SH-SY5Y (cell line): ENCODE measurements around the gene QPCT.

Source experiments
- GATA2 ChIP-seq: IDR thresholded peaks from 2 replicates; pipeline ENCODE4 v1.6.1; 2011; ENCODE audit warnings: mild to moderate bottlenecking, low read depth, low read length
- GATA3 ChIP-seq: IDR thresholded peaks from 2 replicates; pipeline ENCODE4 v1.6.1; 2011; ENCODE audit warnings: low read depth, mild to moderate bottlenecking, low read length, moderate library complexity

DNA sequence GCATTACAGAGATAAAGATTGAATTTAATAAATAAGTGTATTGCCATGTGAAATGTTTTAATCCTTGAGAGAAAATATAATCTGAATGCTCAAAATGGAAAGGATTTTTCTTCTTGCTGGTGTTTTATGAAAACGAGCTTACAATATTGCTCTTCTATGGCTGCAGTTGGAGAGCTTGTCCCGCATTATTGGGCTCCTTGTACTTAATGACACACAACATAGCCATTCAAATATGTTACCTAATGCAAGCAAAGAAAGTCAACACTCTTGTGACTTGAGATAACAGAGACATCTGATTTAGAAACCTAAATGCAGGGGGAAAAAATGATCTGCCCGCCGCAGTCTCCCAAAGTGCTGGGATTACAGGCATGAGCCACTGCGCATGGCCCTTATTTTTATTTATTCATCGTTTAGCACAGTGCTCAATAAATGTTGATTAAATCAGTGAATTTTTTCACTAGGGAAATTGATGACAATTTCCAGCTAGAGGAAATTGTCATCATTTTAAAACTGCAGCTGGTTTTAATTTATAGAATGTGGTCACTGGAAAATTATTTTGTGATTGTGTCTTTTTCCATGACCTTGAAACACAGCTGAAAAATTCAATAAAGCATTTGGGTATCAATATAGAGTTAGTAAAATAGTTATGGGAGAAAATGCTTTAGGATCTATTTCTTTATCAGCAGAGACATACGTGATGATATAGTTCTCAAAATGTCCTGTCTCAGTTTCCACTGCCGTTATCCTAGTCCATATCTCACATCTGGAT is 17.4 kb upstream of the QPCT start:
- TF ChIP-seq GATA2 (no peak), GATA3 (no peak)
